Measurements from ENCODE around the gene IRS1. TPM values are rescaled to one million over a fixed set of nuclear protein-coding genes. Genes with fewer than 3 reads are reported as not detected.
A peak's percentile ranks its signal among the peaks of the same experiment; 100 is the strongest.

The IRS1 gene
- total RNA-seq, 1 donor = 29.7 TPM

DNA sequence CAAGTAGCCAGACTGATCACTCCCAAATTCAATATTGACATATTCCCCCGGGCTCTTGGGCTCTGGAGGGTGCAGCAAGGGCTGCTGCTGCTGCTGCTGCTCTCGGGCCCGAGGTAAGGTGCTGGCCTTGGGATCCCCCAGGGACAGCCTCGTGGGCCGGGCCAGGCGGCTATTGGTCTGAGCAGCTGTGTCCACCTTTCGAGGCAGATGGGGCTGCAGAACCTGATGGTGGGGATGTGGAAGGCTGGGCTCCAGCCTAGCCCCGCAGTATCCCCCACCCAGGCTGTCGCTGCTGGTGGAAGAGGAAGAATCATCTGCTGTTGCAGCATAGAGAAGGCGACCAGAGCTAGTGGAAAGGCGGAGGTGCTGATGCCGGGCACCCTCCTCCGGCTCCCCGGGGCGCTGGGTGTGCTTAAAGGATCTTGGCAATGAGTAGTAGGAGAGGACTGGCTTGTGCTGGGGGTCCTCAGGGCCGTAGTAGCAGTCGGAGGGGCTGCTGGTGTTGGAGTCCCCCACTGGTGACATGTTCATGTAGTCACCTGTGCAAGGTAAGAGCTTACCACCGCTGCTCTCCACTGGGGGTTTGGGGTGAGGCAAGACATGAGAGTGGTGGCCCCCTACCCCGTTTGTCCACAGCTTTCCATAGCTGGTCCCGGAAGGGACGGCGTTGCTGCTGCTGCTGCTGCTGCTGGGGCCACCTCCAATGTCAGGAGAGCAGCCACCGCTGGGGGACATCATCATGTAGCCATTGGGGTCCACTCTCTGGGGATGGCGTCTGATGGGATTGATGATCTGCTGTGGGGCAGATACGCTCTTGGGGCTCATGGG is 3.4 kb downstream of the IRS1 start:
- H3K4me3 ChIP-seq (ENCODE audit: low read depth, low read length) = peak overlapping the region; percentile 82
- TF ChIP-seq CTCF (IDR thresholded peaks at IDR 0.05; ENCODE audit: insufficient read depth, low read length) = no peak
- no peak for DNase-seq (ENCODE audit: low read depth)

DNA sequence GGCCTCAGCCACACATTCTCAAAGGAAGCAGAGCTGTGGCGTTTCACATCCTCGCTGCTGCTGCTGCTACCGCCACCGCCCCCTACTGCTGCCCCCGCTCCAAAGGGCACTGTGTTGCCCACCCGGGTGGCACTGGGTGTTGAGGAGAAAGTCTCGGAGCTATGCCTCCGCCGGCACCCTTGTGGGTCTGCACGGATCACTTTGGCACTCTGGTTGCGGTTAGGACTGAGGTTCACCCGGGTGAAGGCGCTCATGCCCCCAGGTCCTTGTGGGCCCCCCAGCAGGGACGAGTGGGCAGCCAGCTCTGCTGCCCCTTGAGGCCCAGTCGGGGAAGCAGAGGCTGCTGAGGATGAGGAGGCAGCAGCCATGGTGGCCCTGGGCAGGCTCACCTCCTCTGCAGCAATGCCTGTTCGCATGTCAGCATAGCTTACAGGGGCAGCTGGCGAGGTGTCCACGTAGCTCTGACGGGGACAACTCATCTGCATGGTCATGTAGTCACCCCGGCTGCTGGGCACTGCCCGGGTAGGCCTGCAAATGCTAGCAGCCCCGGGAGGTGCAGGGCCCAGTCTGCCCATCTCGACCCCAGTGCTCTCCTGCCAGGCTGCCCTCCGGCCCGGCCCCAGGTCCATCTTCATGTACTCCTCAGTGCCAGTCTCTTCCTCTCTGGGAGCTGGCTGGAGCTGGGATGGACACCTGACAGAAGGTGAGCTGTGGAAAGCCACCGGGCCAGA is 4.2 kb downstream of the IRS1 start:
- TF ChIP-seq CTCF (IDR thresholded peaks at IDR 0.05; ENCODE audit: insufficient read depth, low read length) = peak; percentile 23
- H3K4me3 ChIP-seq (ENCODE audit: low read depth, low read length) = peak overlapping the region; percentile 82
- DNase-seq (ENCODE audit: low read depth) = no peak

DNA sequence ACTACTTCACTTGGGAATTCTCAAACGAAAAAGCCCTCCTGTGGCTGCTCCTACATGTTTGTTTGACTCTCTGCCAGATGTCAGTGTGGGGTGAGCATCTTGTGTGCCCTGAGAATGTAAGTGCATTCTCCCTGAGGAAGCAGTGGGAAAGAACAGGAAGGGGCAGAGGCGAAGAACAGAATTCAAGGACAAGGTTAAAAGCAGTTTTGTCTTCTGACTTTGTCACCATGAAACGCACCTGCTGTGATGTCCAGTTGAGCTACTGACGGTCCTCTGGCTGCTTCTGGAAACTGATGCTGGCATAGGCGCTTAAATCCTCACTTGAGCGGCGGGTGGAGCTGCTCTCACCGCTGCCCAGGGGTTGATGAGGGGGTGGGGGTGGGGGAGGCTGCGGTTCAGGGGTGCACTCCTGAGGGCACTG is 4.9 kb downstream of the IRS1 start:
- DNase-seq (ENCODE audit: low read depth) = peak; percentile 77
- no peak for TF ChIP-seq CTCF (IDR thresholded peaks at IDR 0.05; ENCODE audit: insufficient read depth, low read length)
- H3K4me3 ChIP-seq (ENCODE audit: low read depth, low read length) = peak overlapping the region; percentile 82

GRCh38 chr2:226794196-226794661 is 5.4 kb downstream of the IRS1 start:
- H3K4me3 ChIP-seq (ENCODE audit: low read depth, low read length) = peak overlapping the region; percentile 82
- peak; percentile 53 for DNase-seq (ENCODE audit: low read depth)
- no peak for TF ChIP-seq CTCF (IDR thresholded peaks at IDR 0.05; ENCODE audit: insufficient read depth, low read length)

- peak overlapping the region; percentile 82 for H3K4me3 ChIP-seq (ENCODE audit: low read depth, low read length)
Observed at GRCh38 chr2:226793646-226794045, 6.0 kb downstream of the IRS1 start.

More at GRCh38 chr2:226793646-226794045, 6.0 kb downstream of the IRS1 start:
- TF ChIP-seq CTCF (IDR thresholded peaks at IDR 0.05; ENCODE audit: insufficient read depth, low read length) = no peak
- peak; percentile 42 for DNase-seq (ENCODE audit: low read depth)

All from fibroblast of the aortic adventitia (primary cell).